Sigmoid colon (tissue), 7 donors: Measurements from ENCODE around the gene EML4. TPM values are rescaled to one million over a fixed set of nuclear protein-coding genes. Genes with fewer than 3 reads are reported as not detected.

ENCODE experiments used
- DNase-seq: peaks from one replicate; pipeline ENCODE4 v3.0.0-alpha.2; 2019
- H3K27ac ChIP-seq, 4 donors: fragments of 200-600 bp; sonication (generic); one replicate each; pipeline ENCODE4 v1.5.1; 2016 to 2019; ENCODE audit warnings: mild to moderate bottlenecking in 1 of 4
- H3K27me3 ChIP-seq, 3 donors: fragments of 200-600 bp; sonication (generic); one replicate each; pipeline ENCODE4 v1.5.1; 2019; ENCODE audit warnings: mild to moderate bottlenecking in 1 of 3
- H3K36me3 ChIP-seq, 4 donors: fragments of 200-600 bp; sonication (generic); one replicate each; pipeline ENCODE4 v1.5.1; 2016 to 2019
- H3K4me1 ChIP-seq, 4 donors: fragments of 200-600 bp; sonication (generic); one replicate each; pipeline ENCODE4 v1.5.1; 2017 to 2019
- H3K4me3 ChIP-seq, 4 donors: fragments of 200-600 bp; sonication (generic); one replicate each; pipeline ENCODE4 v1.5.1; 2017 to 2019; ENCODE audit warnings: mild to moderate bottlenecking in 2 of 4, moderate library complexity in 1 of 4
- H3K9me3 ChIP-seq, 4 donors: fragments of 200-600 bp in 3 of 4; sonication (generic) in 3 of 4; one replicate each; pipeline versions ENCODE4 v1.5.1 to v1.6.1; 2013 to 2019
- EP300 ChIP-seq, 4 donors: sonication (generic); formaldehyde crosslinking; IDR thresholded peaks; one replicate each; pipeline ENCODE4 v1.6.1; 2017; ENCODE audit warnings: antibody characterized with exemption in 4 of 4
- POLR2A ChIP-seq, 2 donors: fragments of 450-650 bp; IDR thresholded peaks; one replicate each; pipeline ENCODE4 v1.6.1; 2016; ENCODE audit warnings: antibody characterized with exemption in 2 of 2, mild to moderate bottlenecking in 2 of 2, moderate library complexity in 2 of 2
- POLR2AphosphoS5 ChIP-seq, 4 donors: sonication (generic); formaldehyde crosslinking; IDR thresholded peaks; one replicate each; pipeline ENCODE4 v1.6.1; 2017; ENCODE audit warnings: antibody characterized with exemption in 4 of 4
- WGBS, 2 donors: extraction: QIAGEN DNeasy Blood & Tissue Kit; methylation state at CpG; one replicate each; pipeline ENCODE4 v1.1.7; 2013; 5-methylcytosine and 5-hydroxymethylcytosine counted together
- intact Hi-C: fragments of 100-400 bp; cut with DNase I; formaldehyde crosslinking; loops from one replicate; pipeline ENCODE4 v1.15.1; 2023
- polyA plus RNA-seq, 3 donors: library from polyadenylated mRNA; stranded (reverse); fragments of 200-250 nt; gene quantifications; one replicate each; pipeline ENCODE4 v1.2.3, GENCODE V29; 2013
- total RNA-seq, 4 donors: library from RNA; depleted of rRNA; stranded (reverse); fragments of >200 nt; gene quantifications; one replicate each; pipeline ENCODE4 v1.1.0, GENCODE V29; 2016
- TF ChIP-seq, protein P1 (sequence below), 4 experiments: fragments of 450-650 bp in 3 of 4; fragments of 200-600 bp in 1 of 4; IDR thresholded peaks; one replicate each; pipeline ENCODE4 v1.5.1; 2016 to 2019; ENCODE audit warnings: antibody characterized with exemption in 4 of 4, mild to moderate bottlenecking in 3 of 4, moderate library complexity in 2 of 4
- donor health status: healthy with polysubstance abuse.
- donor health status: Bipolar disorder and iron deficiency.
- donor health status: healthy.

EML4 gene
- total and polyA plus RNA-seq, 7 donors: 16.1 to 27.8 (median 17.8) TPM

DNA sequence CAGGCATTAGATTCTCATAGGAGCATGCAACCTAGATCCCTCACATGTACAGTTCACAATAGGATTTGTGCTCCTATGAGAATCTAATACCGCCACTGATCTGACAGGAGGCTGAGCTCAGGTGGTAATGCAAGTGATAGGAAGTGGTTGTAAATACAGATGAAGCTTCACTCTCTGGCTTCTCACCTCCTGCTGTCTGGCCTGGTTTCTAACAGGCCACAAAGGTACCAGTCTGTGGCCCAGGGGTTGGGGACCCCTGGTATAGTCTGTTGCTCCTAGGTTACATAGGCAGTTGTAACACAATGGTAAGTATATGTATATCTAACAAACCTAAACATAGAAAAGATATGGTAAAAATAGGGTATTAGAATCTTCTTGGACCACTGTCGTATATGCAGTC lies 81.8 kb downstream of the EML4 start:
- Histone ChIP-seq H3K36me3 (no peaks in the 10 kb centered on the region), H3K4me3 (no peak overlapping the region), H3K4me1 (peaks cover 0 to 4% (median 0%) of the 10 kb centered on the region in 4 donors), H3K27me3 (no peaks in the 10 kb centered on the region), H3K27ac (no peak overlapping the region), H3K9me3 (no peaks in the 10 kb centered on the region)
- DNase-seq: no peak
- TF ChIP-seq POLR2A (IDR thresholded peaks at IDR 0.05) (no peak), POLR2AphosphoS5 (IDR thresholded peaks at IDR 0.05) (no peak), EP300 (IDR thresholded peaks at IDR 0.05) (no peak)
- TF ChIP-seq, protein P1, sequence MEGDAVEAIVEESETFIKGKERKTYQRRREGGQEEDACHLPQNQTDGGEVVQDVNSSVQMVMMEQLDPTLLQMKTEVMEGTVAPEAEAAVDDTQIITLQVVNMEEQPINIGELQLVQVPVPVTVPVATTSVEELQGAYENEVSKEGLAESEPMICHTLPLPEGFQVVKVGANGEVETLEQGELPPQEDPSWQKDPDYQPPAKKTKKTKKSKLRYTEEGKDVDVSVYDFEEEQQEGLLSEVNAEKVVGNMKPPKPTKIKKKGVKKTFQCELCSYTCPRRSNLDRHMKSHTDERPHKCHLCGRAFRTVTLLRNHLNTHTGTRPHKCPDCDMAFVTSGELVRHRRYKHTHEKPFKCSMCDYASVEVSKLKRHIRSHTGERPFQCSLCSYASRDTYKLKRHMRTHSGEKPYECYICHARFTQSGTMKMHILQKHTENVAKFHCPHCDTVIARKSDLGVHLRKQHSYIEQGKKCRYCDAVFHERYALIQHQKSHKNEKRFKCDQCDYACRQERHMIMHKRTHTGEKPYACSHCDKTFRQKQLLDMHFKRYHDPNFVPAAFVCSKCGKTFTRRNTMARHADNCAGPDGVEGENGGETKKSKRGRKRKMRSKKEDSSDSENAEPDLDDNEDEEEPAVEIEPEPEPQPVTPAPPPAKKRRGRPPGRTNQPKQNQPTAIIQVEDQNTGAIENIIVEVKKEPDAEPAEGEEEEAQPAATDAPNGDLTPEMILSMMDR (IDR thresholded peaks at IDR 0.05): no peak
- 92 to 96% methylated on average over 2 of the region's 2 CpGs for WGBS, 2 donors
- intact Hi-C loops: no loop called here

DNA sequence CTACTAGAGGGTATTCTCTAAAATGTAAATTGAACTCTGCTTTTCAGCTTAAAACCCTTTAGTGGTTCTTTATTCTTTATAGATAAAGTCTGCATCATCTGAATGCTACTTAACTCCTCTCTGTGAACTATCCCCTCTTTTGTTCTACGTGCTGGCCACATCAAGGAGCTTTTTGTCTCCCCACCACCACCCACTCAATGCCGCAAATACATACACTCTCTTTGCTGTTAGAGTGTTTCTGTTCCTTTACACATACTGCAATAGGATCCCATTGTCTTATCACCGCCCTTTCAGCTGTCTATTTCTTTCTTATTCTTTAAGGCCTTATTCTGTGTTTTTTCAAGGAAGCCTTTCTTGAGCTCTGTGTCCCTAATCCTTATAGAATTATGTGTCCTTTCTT lies 83.3 kb downstream of the EML4 start:
- H3K36me3 ChIP-seq: no peaks in the 10 kb centered on the region
- intact Hi-C loops: no loop called here
- no peak overlapping the region for H3K4me3 ChIP-seq
- DNase-seq: no peak
- peaks cover 0 to 4% (median 0%) of the 10 kb centered on the region in 4 donors for H3K4me1 ChIP-seq
- H3K27me3 ChIP-seq: no peaks in the 10 kb centered on the region
- H3K27ac ChIP-seq: no peak overlapping the region
- TF ChIP-seq POLR2AphosphoS5 (IDR thresholded peaks at IDR 0.05) (no peak), POLR2A (IDR thresholded peaks at IDR 0.05) (no peak), EP300 (IDR thresholded peaks at IDR 0.05) (no peak)
- TF ChIP-seq, protein P1 (IDR thresholded peaks at IDR 0.05): no peak
- H3K9me3 ChIP-seq: no peaks in the 10 kb centered on the region
- WGBS, 2 donors: 72 to 91% methylated on average over 3 of the region's 3 CpGs

DNA sequence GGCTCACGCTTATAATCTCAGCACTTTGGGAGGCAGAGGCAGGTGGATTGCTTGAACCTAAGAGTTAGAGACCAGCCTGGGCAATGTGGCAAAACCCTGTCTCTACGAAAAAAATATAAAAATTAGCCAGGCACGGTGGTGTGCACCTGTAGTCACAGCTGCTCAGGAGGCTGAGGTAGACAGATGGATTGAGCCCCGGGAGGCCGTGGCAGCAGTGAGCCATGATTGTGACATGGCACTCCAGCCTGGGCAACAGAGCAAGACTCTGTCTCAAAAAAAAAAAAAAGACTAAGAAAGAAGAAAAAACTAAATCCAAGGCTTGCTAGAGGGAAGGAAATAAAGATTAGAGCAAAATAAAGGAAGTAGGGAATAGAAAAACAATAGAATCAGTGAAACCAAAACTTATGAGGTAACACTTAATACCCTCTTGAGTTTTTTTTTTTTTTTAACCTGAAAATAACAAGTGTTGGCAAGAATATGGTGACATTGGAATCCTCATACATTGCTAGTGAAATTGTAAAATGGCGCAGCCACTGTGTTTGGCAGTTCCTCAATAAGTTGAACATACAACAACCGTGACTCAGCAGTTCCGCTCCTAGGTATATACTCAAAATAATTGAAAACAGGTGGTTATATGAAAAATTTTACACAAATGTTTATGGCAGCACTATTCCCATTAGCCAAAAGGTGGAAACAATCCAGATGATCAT lies 85.2 kb downstream of the EML4 start:
- intact Hi-C loops: no loop called here
- peaks cover 0 to 8% (median 0%) of the 10 kb centered on the region in 4 donors for H3K36me3 ChIP-seq
- TF ChIP-seq POLR2AphosphoS5 (IDR thresholded peaks at IDR 0.05) (no peak), POLR2A (IDR thresholded peaks at IDR 0.05) (no peak), EP300 (IDR thresholded peaks at IDR 0.05) (no peak)
- TF ChIP-seq, protein P1 (IDR thresholded peaks at IDR 0.05): no peak
- no peaks in the 10 kb centered on the region for H3K27me3 ChIP-seq
- DNase-seq: no peak
- WGBS, 2 donors: 89 to 92% methylated on average over 8 of the region's 8 CpGs
- H3K27ac ChIP-seq: no peak overlapping the region
- H3K9me3 ChIP-seq: no peaks in the 10 kb centered on the region
- peaks cover 0 to 4% (median 0%) of the 10 kb centered on the region in 4 donors for H3K4me1 ChIP-seq
- no peak overlapping the region for H3K4me3 ChIP-seq

DNA sequence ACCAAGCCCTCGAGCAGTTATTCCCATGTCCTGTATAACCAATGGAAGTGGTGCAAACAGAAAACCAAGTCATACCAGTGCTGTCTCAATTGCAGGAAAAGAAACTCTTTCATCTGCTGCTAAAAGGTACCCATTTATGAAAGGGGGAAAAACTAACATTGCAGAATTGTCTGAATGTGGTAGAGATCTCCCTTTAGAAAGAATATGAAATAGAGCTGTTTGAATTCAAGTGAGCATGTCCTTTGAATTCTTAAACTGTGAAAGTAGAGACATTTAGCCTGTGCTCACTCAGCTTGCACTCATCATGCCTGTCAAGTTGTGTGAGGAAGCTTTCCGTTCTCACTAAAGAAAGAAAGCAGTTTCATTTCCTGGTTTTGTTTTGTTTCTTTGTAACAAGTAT lies 87.4 kb downstream of the EML4 start:
- TF ChIP-seq, protein P1 (IDR thresholded peaks at IDR 0.05): no peak
- no peak for TF ChIP-seq POLR2A (IDR thresholded peaks at IDR 0.05)
- TF ChIP-seq POLR2AphosphoS5 (IDR thresholded peaks at IDR 0.05): no peak
- no peak for TF ChIP-seq EP300 (IDR thresholded peaks at IDR 0.05)
- no peak for DNase-seq
- Histone ChIP-seq H3K4me1 (no peaks in the 10 kb centered on the region), H3K27me3 (no peaks in the 10 kb centered on the region), H3K36me3 (peaks cover 0 to 8% (median 0%) of the 10 kb centered on the region in 4 donors), H3K27ac (no peak overlapping the region), H3K9me3 (no peaks in the 10 kb centered on the region), H3K4me3 (no peak overlapping the region)
- 56 to 84% methylated on average over 2 of the region's 2 CpGs for WGBS, 2 donors
- intact Hi-C loops: no loop called here
